ENCODE measurements around the gene HRH2.

Gene HRH2

DNA sequence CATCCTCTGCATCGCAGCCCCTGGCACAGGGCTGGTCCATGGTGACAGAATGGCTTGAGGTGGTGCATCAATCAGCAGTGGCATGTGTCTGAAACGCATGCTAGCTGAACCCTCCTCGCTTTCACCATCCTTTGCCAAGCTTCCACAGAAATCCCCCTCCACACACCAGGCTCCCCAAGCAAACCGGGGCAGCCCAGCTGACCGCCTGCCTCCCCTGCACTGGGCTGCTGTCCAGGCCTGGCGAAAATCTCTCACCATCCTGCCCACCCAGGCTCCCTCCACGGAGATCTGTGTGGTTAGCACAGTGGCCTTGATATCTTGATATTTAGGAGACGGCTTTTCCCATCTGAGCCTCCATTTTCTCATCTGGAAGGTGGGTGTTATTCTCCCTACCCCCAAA is 905 bp upstream of the HRH2 start:
- DNase-seq (ENCODE audit: extremely low spot score): no peak
- ChIA-PET CTCF (no interaction called here), POLR2A (no interaction called here)
- no peak for TF ChIP-seq TARDBP (IDR thresholded peaks at IDR 0.05)

DNA sequence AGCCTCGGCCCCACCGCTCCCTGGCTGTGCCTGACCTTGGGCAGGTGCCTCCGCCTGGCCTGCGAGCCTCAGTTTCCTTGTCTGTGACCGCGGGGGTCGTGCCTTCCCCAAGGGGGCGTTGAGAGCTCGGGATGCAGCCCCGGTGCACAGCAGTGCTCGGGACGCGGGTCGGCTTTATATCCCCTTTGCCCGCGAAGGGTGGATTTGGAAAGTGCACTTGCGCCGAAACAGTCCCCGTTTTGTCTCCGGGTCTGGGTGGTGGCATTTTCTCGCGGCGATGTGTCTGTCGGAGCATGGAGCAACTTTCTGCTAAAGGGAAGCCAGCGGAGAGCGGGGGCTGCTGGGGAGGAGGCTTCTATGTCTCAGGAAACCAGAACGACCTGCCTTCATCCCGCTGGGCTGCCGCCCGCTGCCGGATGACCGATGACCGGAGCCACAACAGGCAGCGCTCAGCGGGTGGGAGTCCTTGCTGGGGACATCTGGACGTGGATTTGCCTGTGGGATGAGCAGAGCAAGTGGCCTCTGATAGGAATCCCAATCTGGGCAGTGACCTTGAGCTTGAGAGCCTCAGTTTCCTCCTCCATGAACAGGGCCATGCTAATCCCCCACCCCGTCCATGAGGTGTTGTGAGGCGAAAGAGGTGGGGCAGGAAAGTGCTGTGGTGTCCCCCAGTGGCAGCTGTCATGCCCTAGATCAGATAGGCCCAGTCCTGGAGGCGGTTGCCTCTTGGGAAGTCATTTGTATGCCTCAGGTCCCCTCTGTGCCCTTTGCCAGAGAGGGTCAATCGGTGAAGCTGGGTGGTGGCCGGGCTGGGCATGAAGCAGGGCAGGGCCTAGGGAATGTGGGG is 651 bp downstream of the HRH2 start:
- ChIA-PET CTCF (no interaction called here), POLR2A (no interaction called here)
- no peak for TF ChIP-seq TARDBP (IDR thresholded peaks at IDR 0.05)
- TF ChIP-seq PKNOX1 (IDR thresholded peaks at IDR 0.05): no peak
- TF ChIP-seq FOXM1 (IDR thresholded peaks at IDR 0.05; ENCODE audit: borderline replicate concordance): no peak
- no peak for TF ChIP-seq ARNT (IDR thresholded peaks at IDR 0.05)
- TF ChIP-seq FOXK2 (IDR thresholded peaks at IDR 0.05): no peak
- TF ChIP-seq L3MBTL2 (conservative IDR thresholded peaks at IDR 0.05): no peak
- no peak for TF ChIP-seq SP1 (IDR thresholded peaks at IDR 0.05)
- TF ChIP-seq CTBP1 (IDR thresholded peaks at IDR 0.05; ENCODE audit: borderline replicate concordance): no peak
- TF ChIP-seq SUZ12 (IDR thresholded peaks at IDR 0.05): no peak
- no peak for TF ChIP-seq LEF1 (IDR thresholded peaks at IDR 0.05; ENCODE audit: borderline replicate concordance)
- TF ChIP-seq ELF4 (IDR thresholded peaks at IDR 0.05): no peak
- TF ChIP-seq BHLHE40 (IDR thresholded peaks at IDR 0.05; ENCODE audit: borderline replicate concordance): no peak
- TF ChIP-seq FOXA1 (IDR thresholded peaks at IDR 0.05): no peak
- TF ChIP-seq ZNF384 (IDR thresholded peaks at IDR 0.05): no peak
- DNase-seq (ENCODE audit: extremely low spot score): no peak

DNA sequence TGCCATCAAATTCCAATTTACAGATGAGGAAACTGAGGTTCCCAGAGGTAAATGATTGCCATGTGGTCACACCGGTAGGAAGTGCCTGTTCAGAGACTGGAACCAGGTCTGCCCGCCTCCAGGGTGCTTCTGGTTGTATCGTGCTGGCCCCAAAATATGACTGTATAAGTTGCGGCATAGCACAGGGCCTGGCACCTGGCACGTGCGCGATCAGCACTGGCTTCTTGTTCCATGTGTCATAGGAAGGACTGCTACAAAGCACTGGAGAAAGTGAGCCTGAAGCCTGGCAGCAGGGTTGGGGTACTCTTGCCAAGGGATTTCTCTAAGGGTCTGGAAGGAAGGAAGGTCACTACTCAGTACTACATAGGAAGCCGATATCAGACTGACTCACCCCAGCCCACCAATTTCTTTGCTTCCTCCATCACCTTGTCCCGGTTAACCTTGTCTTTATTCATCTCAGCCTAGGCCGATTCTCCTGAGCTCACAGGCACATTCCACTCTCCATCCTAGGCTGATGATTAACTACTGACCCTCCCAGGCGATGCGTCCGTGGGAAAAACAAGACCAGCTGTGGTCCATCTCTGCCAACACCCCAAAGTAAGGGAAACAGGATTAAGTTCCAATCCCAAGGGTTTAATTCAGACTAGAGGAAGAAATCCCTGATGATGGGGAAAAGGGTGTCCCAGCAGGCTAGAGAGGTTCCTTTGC is 1.8 kb downstream of the HRH2 start:
- DNase-seq (ENCODE audit: extremely low spot score): no peak
- no peak for TF ChIP-seq HDGF (IDR thresholded peaks at IDR 0.05; ENCODE audit: borderline replicate concordance)
- no peak for TF ChIP-seq SUZ12 (IDR thresholded peaks at IDR 0.05)
- POLR2A ChIA-PET: no interaction called here
- CTCF ChIA-PET: no interaction called here

DNA sequence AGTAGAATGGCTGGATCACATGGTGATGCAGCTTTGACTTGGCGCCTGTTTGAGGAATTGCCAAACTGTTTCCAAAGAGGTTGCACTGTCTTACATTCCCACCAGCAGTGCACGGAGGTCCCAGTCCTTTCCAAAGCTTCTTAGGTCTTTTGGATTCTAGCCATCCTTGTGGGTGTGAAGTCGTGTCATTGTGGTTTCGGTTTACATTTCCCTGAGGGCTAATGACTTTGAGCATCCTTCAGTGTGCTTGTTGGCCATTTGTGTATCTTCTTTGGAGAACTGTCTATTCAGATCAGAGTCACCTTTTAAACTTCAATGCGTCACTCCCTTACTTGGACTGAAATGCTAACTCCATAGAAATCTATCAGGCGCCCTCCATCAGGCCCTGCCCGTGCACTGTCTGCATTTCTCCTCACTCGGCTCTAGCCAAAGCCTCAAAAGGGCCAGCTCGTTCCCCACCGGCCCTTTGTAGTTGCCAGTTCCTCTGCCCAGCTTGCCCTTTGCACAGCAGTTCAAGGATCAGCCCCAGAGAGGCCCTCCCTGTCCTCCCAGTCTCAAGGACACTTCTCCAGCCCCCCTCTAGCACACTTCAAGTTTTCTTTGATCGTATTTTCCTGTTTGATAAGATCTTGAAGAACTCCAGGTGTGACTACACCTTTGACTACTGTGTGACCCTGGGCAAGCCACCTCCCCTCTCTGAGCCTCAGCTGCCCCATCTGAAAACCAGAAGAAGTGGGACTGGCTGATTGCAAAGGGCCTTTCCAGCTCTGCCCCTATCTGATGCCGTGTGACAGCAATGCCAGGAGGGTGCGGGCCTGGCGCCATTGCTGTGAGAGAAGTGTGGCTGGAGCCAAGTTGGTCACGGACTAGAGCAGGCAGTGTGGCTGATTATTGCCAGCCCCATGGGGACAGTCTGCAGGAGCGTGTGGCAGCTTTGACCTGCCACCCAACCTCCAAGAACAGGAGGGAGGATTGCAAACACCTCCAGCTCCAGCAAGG is 5.6 kb downstream of the HRH2 start:
- ChIA-PET POLR2A (interaction anchor here (0.6 kb wide), 1 partner anchor 49 kb away, joined by 3 read pairs; no protein-coding TSS in a partner anchor), CTCF (no interaction called here)
- no peak for DNase-seq (ENCODE audit: extremely low spot score)

GRCh38 chr5:175664723-175665122 is 6.9 kb downstream of the HRH2 start:
- ChIA-PET CTCF (no interaction called here), POLR2A (no interaction called here)
- DNase-seq (ENCODE audit: extremely low spot score): no peak
- no peak for TF ChIP-seq FOXM1 (IDR thresholded peaks at IDR 0.05; ENCODE audit: borderline replicate concordance)
- TF ChIP-seq SUZ12 (IDR thresholded peaks at IDR 0.05): no peak
- no peak for TF ChIP-seq PKNOX1 (IDR thresholded peaks at IDR 0.05)
- TF ChIP-seq SP1 (IDR thresholded peaks at IDR 0.05): no peak
- no peak for TF ChIP-seq L3MBTL2 (conservative IDR thresholded peaks at IDR 0.05)
- no peak for TF ChIP-seq ELF4 (IDR thresholded peaks at IDR 0.05)
- TF ChIP-seq ZNF384 (IDR thresholded peaks at IDR 0.05): no peak
- TF ChIP-seq FOXA1 (IDR thresholded peaks at IDR 0.05): no peak
- TF ChIP-seq TARDBP (IDR thresholded peaks at IDR 0.05): no peak
- TF ChIP-seq FOXK2 (IDR thresholded peaks at IDR 0.05): no peak

More for the DNA sequence above, 5.6 kb downstream of the HRH2 start:
- no peak for TF ChIP-seq L3MBTL2 (conservative IDR thresholded peaks at IDR 0.05)
- TF ChIP-seq FOXA1 (IDR thresholded peaks at IDR 0.05): no peak
- no peak for TF ChIP-seq ZNF384 (IDR thresholded peaks at IDR 0.05)
- no peak for TF ChIP-seq SUZ12 (IDR thresholded peaks at IDR 0.05)
- no peak for TF ChIP-seq LEF1 (IDR thresholded peaks at IDR 0.05; ENCODE audit: borderline replicate concordance)
- no peak for TF ChIP-seq PKNOX1 (IDR thresholded peaks at IDR 0.05)
- no peak for TF ChIP-seq HDGF (IDR thresholded peaks at IDR 0.05; ENCODE audit: borderline replicate concordance)
- no peak for TF ChIP-seq SP1 (IDR thresholded peaks at IDR 0.05)
- no peak for TF ChIP-seq NFRKB (IDR thresholded peaks at IDR 0.05)

- POLR2A ChIA-PET: no interaction called here
- no peak for TF ChIP-seq ZNF384 (IDR thresholded peaks at IDR 0.05)
- TF ChIP-seq HDGF (IDR thresholded peaks at IDR 0.05; ENCODE audit: borderline replicate concordance): no peak
- TF ChIP-seq FOXA1 (IDR thresholded peaks at IDR 0.05): no peak
- no peak for TF ChIP-seq ELF4 (IDR thresholded peaks at IDR 0.05)
- TF ChIP-seq BHLHE40 (IDR thresholded peaks at IDR 0.05; ENCODE audit: borderline replicate concordance): no peak
- no peak for TF ChIP-seq L3MBTL2 (conservative IDR thresholded peaks at IDR 0.05)
- TF ChIP-seq FOXM1 (IDR thresholded peaks at IDR 0.05; ENCODE audit: borderline replicate concordance): no peak
- TF ChIP-seq PKNOX1 (IDR thresholded peaks at IDR 0.05): no peak
- TF ChIP-seq NFRKB (IDR thresholded peaks at IDR 0.05): no peak
- no peak for TF ChIP-seq ARNT (IDR thresholded peaks at IDR 0.05)
- TF ChIP-seq LEF1 (IDR thresholded peaks at IDR 0.05; ENCODE audit: borderline replicate concordance): no peak
- no peak for TF ChIP-seq TARDBP (IDR thresholded peaks at IDR 0.05)
- no peak for TF ChIP-seq CTBP1 (IDR thresholded peaks at IDR 0.05; ENCODE audit: borderline replicate concordance)
- no peak for TF ChIP-seq SUZ12 (IDR thresholded peaks at IDR 0.05)
- TF ChIP-seq SP1 (IDR thresholded peaks at IDR 0.05): no peak
- no peak for TF ChIP-seq FOXK2 (IDR thresholded peaks at IDR 0.05)
- CTCF ChIA-PET: interaction anchor here (0.6 kb wide), 1 partner anchor 133 kb away, joined by 5 read pairs; no protein-coding TSS in a partner anchor
- DNase-seq (ENCODE audit: extremely low spot score): no peak
Measured at GRCh38 chr5:175666216-175666615, 8.3 kb downstream of the HRH2 start.

Measured in HEK293T (cell line).